Measurements from ENCODE around the gene ZNF296. TPM values are rescaled to one million over a fixed set of nuclear protein-coding genes. Genes with fewer than 3 reads are reported as not detected.

The ZNF296 gene
- total RNA-seq, 1 donor from 2014 or later: 0.70 TPM

GRCh38 chr19:45092747-45093678 is 16.7 kb upstream of the ZNF296 start, which contains the start of gene PPP1R37:
PPP1R37 (plus strand) TSS chr19:45093179; CDS start chr19:45093326, 147 bp downstream.
- peak; percentile 49 for TF ChIP-seq CTCF (IDR thresholded peaks at IDR 0.05)
- DNase-seq (ENCODE audit: extremely low spot score, unreplicated experiment): peak; percentile 97
- Mint-ChIP-seq H3K27ac (ENCODE audit: unreplicated experiment) (peak within 1 kb of the TSS; percentile 100), H3K27me3 (ENCODE audit: unreplicated experiment) (no peaks in the 10 kb centered on the region), H3K9me3 (ENCODE audit: unreplicated experiment) (no peaks in the 10 kb centered on the region), H3K4me1 (ENCODE audit: unreplicated experiment) (peaks cover 53% of the 10 kb centered on the region), H3K4me3 (ENCODE audit: unreplicated experiment) (peak within 1 kb of the TSS; percentile 99), H3K36me3 (ENCODE audit: unreplicated experiment) (peaks cover 11% of the 10 kb centered on the region)

- Mint-ChIP-seq H3K27me3 (ENCODE audit: unreplicated experiment) (no peaks in the 10 kb centered on the region), H3K9me3 (ENCODE audit: unreplicated experiment) (no peaks in the 10 kb centered on the region), H3K36me3 (ENCODE audit: unreplicated experiment) (peaks cover 16% of the 10 kb centered on the region), H3K4me1 (ENCODE audit: unreplicated experiment) (peaks cover 36% of the 10 kb centered on the region), H3K27ac (ENCODE audit: unreplicated experiment) (peak overlapping the region; percentile 100), H3K4me3 (ENCODE audit: unreplicated experiment) (peak overlapping the region; percentile 99)
- no peak for TF ChIP-seq CTCF (IDR thresholded peaks at IDR 0.05)
- DNase-seq (ENCODE audit: extremely low spot score, unreplicated experiment): peak; percentile 99
Measured at GRCh38 chr19:45091031-45091923, 15.0 kb upstream of the ZNF296 start.

- no peak for DNase-seq (ENCODE audit: extremely low spot score, unreplicated experiment)
- Mint-ChIP-seq H3K27ac (ENCODE audit: unreplicated experiment) (peak overlapping the region; percentile 100), H3K36me3 (ENCODE audit: unreplicated experiment) (peaks cover 14% of the 10 kb centered on the region), H3K27me3 (ENCODE audit: unreplicated experiment) (no peaks in the 10 kb centered on the region), H3K4me1 (ENCODE audit: unreplicated experiment) (peaks cover 29% of the 10 kb centered on the region), H3K4me3 (ENCODE audit: unreplicated experiment) (peak overlapping the region; percentile 99), H3K9me3 (ENCODE audit: unreplicated experiment) (no peaks in the 10 kb centered on the region)
- TF ChIP-seq CTCF (IDR thresholded peaks at IDR 0.05): no peak
Measured at GRCh38 chr19:45090606-45091005, 14.3 kb upstream of the ZNF296 start.

- Mint-ChIP-seq H3K4me1 (ENCODE audit: unreplicated experiment) (peaks cover 27% of the 10 kb centered on the region), H3K27me3 (ENCODE audit: unreplicated experiment) (no peaks in the 10 kb centered on the region), H3K36me3 (ENCODE audit: unreplicated experiment) (peaks cover 17% of the 10 kb centered on the region), H3K27ac (ENCODE audit: unreplicated experiment) (no peak overlapping the region), H3K4me3 (ENCODE audit: unreplicated experiment) (no peak overlapping the region), H3K9me3 (ENCODE audit: unreplicated experiment) (no peaks in the 10 kb centered on the region)
- no peak for TF ChIP-seq CTCF (IDR thresholded peaks at IDR 0.05)
- no peak for DNase-seq (ENCODE audit: extremely low spot score, unreplicated experiment)
Measured at GRCh38 chr19:45090034-45090433, 13.8 kb upstream of the ZNF296 start.

All from osteocyte (in vitro differentiated cells).